GM12878 (cell line): ENCODE data around the gene NUDT1. TPM values are rescaled to one million over a fixed set of nuclear protein-coding genes. Genes with fewer than 3 reads are reported as not detected.

Source experiments
- ATAC-seq: fragments of 200-7000 bp; cut with Tn5 transposase; 3 replicates; pipeline ENCODE4 v1.9.1; 2020; ENCODE audit warnings: mild to moderate bottlenecking, moderate library complexity
- BruUV-seq: library from RNA; stranded (reverse); fragments of 400-500 nt; replicated peaks from 2 replicates; lab custom pipeline; 2021; lab: Mats Ljungman, UMichigan
- CTCF ChIA-PET: fragments of 300-600 bp; sonication (Branson Sonifier 250); formaldehyde crosslinking; extraction: SDS; loops from one replicate; lab custom pipeline; 2021; ENCODE audit warnings: inconsistent platforms; lab: Yijun Ruan, JAX
- POLR2A ChIA-PET: fragments of 350-600 bp; formaldehyde crosslinking; extraction: SDS; loops from one replicate; lab custom pipeline; 2021; ENCODE audit warnings: inconsistent platforms; lab: Charles Lee
- RAD21 ChIA-PET: fragments of 300-600 bp; sonication (Branson Sonifier 250); formaldehyde crosslinking; loops from one replicate; lab custom pipeline; 2023; ENCODE audit warnings: antibody characterized with exemption; ENCODE audit not compliant: unreplicated experiment; lab: Charles Lee
- SMC1A ChIA-PET: fragments of 300-600 bp; sonication (Branson Sonifier 250); formaldehyde crosslinking; loops from one replicate; lab custom pipeline; 2023; ENCODE audit not compliant: unreplicated experiment, uncharacterized antibody; lab: Charles Lee
- DNase-seq: peaks from one replicate; pipeline ENCODE4 v3.0.0-alpha.2; 2011; ENCODE audit warnings: low read depth, low spot score
- FAIRE-seq: peaks from 3 replicates; lab custom pipeline; 2011; peaks lifted over from hg19 to GRCh38; lab: Jason Lieb, UNC
- H2AFZ ChIP-seq: 2 replicates; pipeline ENCODE4 v1.6.0; 2011; ENCODE audit warnings: low read depth, low read length, control low read depth; ENCODE audit not compliant: control insufficient read depth
- H3K27ac ChIP-seq: 2 replicates; pipeline ENCODE4 v1.5.1; 2011; ENCODE audit warnings: control low read depth; ENCODE audit not compliant: control insufficient read depth, insufficient read depth
- H3K27me3 ChIP-seq, 2 experiments: replicated peaks in 1 of 2; 2 replicates each; pipeline versions ENCODE4 v1.6.0 to v1.6.1; 2011; ENCODE audit warnings: low read length in 1 of 2; ENCODE audit not compliant: control insufficient read depth in 2 of 2, insufficient read depth in 2 of 2
- H3K36me3 ChIP-seq, 2 experiments: 2 replicates each; pipeline ENCODE4 v1.5.1; 2011; ENCODE audit warnings: low read length in 1 of 2; ENCODE audit not compliant: control insufficient read depth in 2 of 2, insufficient read depth in 2 of 2
- H3K4me1 ChIP-seq: 2 replicates; pipeline ENCODE4 v1.6.1; 2011; ENCODE audit warnings: mild to moderate bottlenecking, low read length, moderate library complexity, mixed read lengths; ENCODE audit not compliant: control insufficient read depth, insufficient read depth
- H3K4me2 ChIP-seq: 2 replicates; pipeline ENCODE4 v1.6.0; 2011; ENCODE audit warnings: control low read depth; ENCODE audit not compliant: control insufficient read depth, insufficient read depth
- H3K4me3 ChIP-seq: fragments of 200-600 bp; sonication (generic); 2 replicates; pipeline ENCODE4 v1.5.1; 2016
- H3K79me2 ChIP-seq: 2 replicates; pipeline ENCODE4 v1.6.0; 2011; ENCODE audit warnings: low read length; ENCODE audit not compliant: control insufficient read depth, insufficient read depth
- H3K9ac ChIP-seq: 2 replicates; pipeline ENCODE4 v1.8.0; 2011; ENCODE audit warnings: low read length, control low read depth, mixed read lengths; ENCODE audit not compliant: control insufficient read depth, insufficient read depth
- H3K9me3 ChIP-seq: replicated peaks from 3 replicates; pipeline ENCODE4 v1.5.1; 2011; ENCODE audit warnings: mild to moderate bottlenecking, low read length; ENCODE audit not compliant: control insufficient read depth, insufficient read depth
- H4K20me1 ChIP-seq: 2 replicates; pipeline ENCODE4 v1.6.0; 2011; ENCODE audit not compliant: control insufficient read depth, insufficient read depth
- BACH1 ChIP-seq: fragments of 450-650 bp; IDR thresholded peaks from 2 replicates; pipeline ENCODE4 v1.6.1; 2017; ENCODE audit warnings: mild to moderate bottlenecking, borderline replicate concordance
- CHD2 ChIP-seq: IDR thresholded peaks from 2 replicates; pipeline ENCODE4 v1.6.1; 2011; ENCODE audit warnings: low read depth, low read length, improper control_type of control experiment, borderline replicate concordance
- CREM ChIP-seq: IDR thresholded peaks from 2 replicates; pipeline ENCODE4 v1.6.1; 2014; ENCODE audit warnings: antibody characterized with exemption, low read depth
- EED ChIP-seq: sonication (generic); IDR thresholded peaks from 2 replicates; pipeline ENCODE4 v1.6.1; 2016; ENCODE audit warnings: antibody characterized with exemption, low read depth
- HDAC2 ChIP-seq: fragments of 200-600 bp; sonication (generic); IDR thresholded peaks from 2 replicates; pipeline ENCODE4 v1.6.1; 2017
- HDAC6 ChIP-seq: fragments of 200-600 bp; sonication (generic); IDR thresholded peaks from one replicate; pipeline ENCODE4 v1.8.0; 2017; ENCODE audit warnings: antibody characterized with exemption; ENCODE audit not compliant: unreplicated experiment
- IRF5 ChIP-seq: fragments of 450-650 bp; IDR thresholded peaks from 2 replicates; pipeline ENCODE4 v1.6.1; 2017; ENCODE audit warnings: borderline replicate concordance
- MAX ChIP-seq: IDR thresholded peaks from 2 replicates; pipeline ENCODE4 v1.6.1; 2012; ENCODE audit warnings: low read depth, low read length, improper control_type of control experiment
- RAD51 ChIP-seq: fragments of 450-650 bp; IDR thresholded peaks from 2 replicates; pipeline ENCODE4 v1.6.1; 2016; ENCODE audit warnings: moderate library complexity, mild to moderate bottlenecking, inconsistent platforms
- RUNX3 ChIP-seq: IDR thresholded peaks from 2 replicates; pipeline ENCODE4 v1.6.1; 2012; ENCODE audit warnings: low read length, inconsistent platforms
- SIX5 ChIP-seq: IDR thresholded peaks from 2 replicates; pipeline ENCODE4 v1.6.1; 2011; ENCODE audit warnings: mild to moderate bottlenecking, low read depth, low read length, moderate library complexity; ENCODE audit not compliant: severe bottlenecking
- SREBF2 ChIP-seq: IDR thresholded peaks from 2 replicates; pipeline ENCODE4 v1.6.1; 2012; ENCODE audit warnings: mild to moderate bottlenecking, low read length
- SUPT20H ChIP-seq: IDR thresholded peaks from 2 replicates; pipeline ENCODE4 v1.6.1; 2011; ENCODE audit warnings: low read depth, mild to moderate bottlenecking, low read length, moderate library complexity, borderline replicate concordance; ENCODE audit not compliant: control insufficient read depth
- ZNF622 ChIP-seq: fragments of 450-650 bp; IDR thresholded peaks from 2 replicates; pipeline ENCODE4 v1.6.1; 2017; ENCODE audit warnings: mild to moderate bottlenecking, inconsistent platforms
- WGBS: methylation state at CpG from one replicate; pipeline ENCODE4 v1.1.6; 2016; ENCODE audit warnings: low lambda C conversion rate; ENCODE audit not compliant: insufficient replicate concordance, insufficient coverage; ENCODE audit errors: missing lambda C conversion rate; 5-methylcytosine and 5-hydroxymethylcytosine counted together
- in situ Hi-C: fragments of 300-500 bp; cut with MboI; formaldehyde crosslinking; loops from 9 replicates; pipeline ENCODE4 v1.14.3; 2018; ENCODE audit warnings: mixed read lengths
- intact Hi-C: fragments of 100-400 bp; cut with micrococcal nuclease; formaldehyde crosslinking; loops from one replicate; pipeline ENCODE4 v1.14.2; 2022; ENCODE audit not compliant: unreplicated experiment
- polyA plus RNA-seq, 11 experiments: library from polyadenylated mRNA; depleted of rRNA in 4 of 11; unstranded in 6 of 11; stranded (reverse) in 5 of 11; fragments of >200 nt; fragmentation: Nextera tagmentation in 4 of 11; fragmentation: Illumina TruSeq in 1 of 11; extraction: Ambion mirVana in 4 of 11; extraction: Trizol in 1 of 11; gene quantifications; 1 replicate in 1 of 11; 2 replicates in 10 of 11; pipeline versions ENCODE4 v1.2.1 to v1.2.3, GENCODE V29; 2011 to 2016; ENCODE audit warnings: inconsistent platforms in 2 of 11, missing spikeins in 2 of 11, low read depth in 1 of 11
- total RNA-seq, 4 experiments: library from RNA; depleted of rRNA in 3 of 4; stranded (reverse); fragments of >200 nt in 3 of 4; fragmentation: Illumina TruSeq in 1 of 4; extraction: Trizol in 1 of 4; gene quantifications; 2 replicates each; pipeline versions ENCODE4 v1.2.1 to v1.2.3, GENCODE V29; 2013 to 2021

NUDT1 gene
- total and polyA plus RNA-seq, 10 of the 15 experiments (the other 5 are each of a cell fraction or from before 2014, with no cell fraction given), result 7.7 to 122 (median 59.2) TPM

GRCh38 chr7:2201128-2201527, 40.9 kb upstream of the NUDT1 start:
- Histone ChIP-seq H3K4me2 (no peak overlapping the region), H4K20me1 (no peaks in the 10 kb centered on the region), H3K9me3 (no peaks in the 10 kb centered on the region), H3K27ac (no peak overlapping the region), H3K4me1 (peaks cover 9% of the 10 kb centered on the region), H3K4me3 (no peak overlapping the region), H3K79me2 (no peaks in the 10 kb centered on the region), H3K36me3 (peaks cover 5 to 31% of the 10 kb centered on the region in 2 experiments; a peak in 3 of 4 replicates), H3K27me3 (no peaks in the 10 kb centered on the region)
- SMC1A ChIA-PET, result no interaction called here
- ATAC-seq, result no peak
- BruUV-seq, result no TSS peak
- intact Hi-C loops, result loop anchor here (10.0 kb wide), 1 partner anchor 386 kb away; no protein-coding TSS in a partner anchor
- TF ChIP-seq SIX5 (no peak), SREBF2 (no peak), ZNF622 (no peak), SUPT20H (no peak), IRF5 (no peak), EED (no peak), HDAC6 (no peak), RAD51 (no peak), BACH1 (no peak), MAX (no peak), RUNX3 (no peak), HDAC2 (no peak), CREM (no peak), CHD2 (no peak)
- TF ChIP-seq, all 136 proteins: peak for 0
- FAIRE-seq, result no peak
- no peak overlapping the region for H2AFZ ChIP-seq
- RAD21 ChIA-PET, result interaction anchor here (0.8 to 1.5 kb wide), 2 partner anchors 33 to 622 kb away, joined by 3 to 4 read pairs; no protein-coding TSS in a partner anchor
- 94% methylated on average over 10 of the region's 10 CpGs for WGBS
- in situ Hi-C loops, result no loop called here
- CTCF ChIA-PET, result interaction anchor here (1.2 kb wide), 1 partner anchor 8 kb away, joined by 5 read pairs; no protein-coding TSS in a partner anchor
- no peak for DNase-seq
- H3K9ac ChIP-seq, result no peak overlapping the region
- POLR2A ChIA-PET, result no interaction called here
